ENCODE measurements around the gene HINT2.

HINT2 gene

DNA sequence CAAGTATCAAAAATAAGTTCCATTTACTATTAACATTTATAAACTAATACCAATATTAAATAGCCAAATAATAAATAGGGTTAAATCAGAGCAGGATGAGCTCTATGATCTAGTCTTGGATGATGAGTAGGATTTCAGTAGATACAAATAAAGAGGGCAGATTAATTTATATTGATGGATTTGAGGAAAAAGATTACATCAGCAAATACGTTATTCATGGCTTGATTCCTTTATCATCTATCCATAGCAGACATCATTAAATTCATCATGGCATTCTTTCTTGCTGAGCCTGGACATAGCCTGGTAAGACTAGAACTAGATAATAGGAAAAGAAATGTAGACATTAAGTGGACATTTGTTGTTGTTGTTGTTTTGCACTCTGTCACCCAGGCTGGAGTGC, 47.4 kb downstream of the HINT2 start:
- no peaks in the 10 kb centered on the region for H3K27me3 ChIP-seq (ENCODE audit: insufficient read depth, low read length, poor library complexity, severe bottlenecking)
- no peaks in the 10 kb centered on the region for H3K9me3 ChIP-seq (ENCODE audit: insufficient read depth, low read depth, low read length)
- H2AFZ ChIP-seq (ENCODE audit: low read length), result no peak overlapping the region
- peaks cover 44% of the 10 kb centered on the region; the same call in 1 of the 2 replicates for H3K79me2 ChIP-seq (ENCODE audit: insufficient read depth, low read length)
- H3F3A ChIP-seq (ENCODE audit: low read depth), result no peaks in the 10 kb centered on the region
- TF ChIP-seq, protein P1, sequence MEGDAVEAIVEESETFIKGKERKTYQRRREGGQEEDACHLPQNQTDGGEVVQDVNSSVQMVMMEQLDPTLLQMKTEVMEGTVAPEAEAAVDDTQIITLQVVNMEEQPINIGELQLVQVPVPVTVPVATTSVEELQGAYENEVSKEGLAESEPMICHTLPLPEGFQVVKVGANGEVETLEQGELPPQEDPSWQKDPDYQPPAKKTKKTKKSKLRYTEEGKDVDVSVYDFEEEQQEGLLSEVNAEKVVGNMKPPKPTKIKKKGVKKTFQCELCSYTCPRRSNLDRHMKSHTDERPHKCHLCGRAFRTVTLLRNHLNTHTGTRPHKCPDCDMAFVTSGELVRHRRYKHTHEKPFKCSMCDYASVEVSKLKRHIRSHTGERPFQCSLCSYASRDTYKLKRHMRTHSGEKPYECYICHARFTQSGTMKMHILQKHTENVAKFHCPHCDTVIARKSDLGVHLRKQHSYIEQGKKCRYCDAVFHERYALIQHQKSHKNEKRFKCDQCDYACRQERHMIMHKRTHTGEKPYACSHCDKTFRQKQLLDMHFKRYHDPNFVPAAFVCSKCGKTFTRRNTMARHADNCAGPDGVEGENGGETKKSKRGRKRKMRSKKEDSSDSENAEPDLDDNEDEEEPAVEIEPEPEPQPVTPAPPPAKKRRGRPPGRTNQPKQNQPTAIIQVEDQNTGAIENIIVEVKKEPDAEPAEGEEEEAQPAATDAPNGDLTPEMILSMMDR (conservative IDR thresholded peaks at IDR 0.05; ENCODE audit: low read length), result no peak
- no peak for TF ChIP-seq EZH2phosphoT487 (IDR thresholded peaks at IDR 0.05; ENCODE audit: borderline replicate concordance)
- no peak overlapping the region for H3K9ac ChIP-seq (ENCODE audit: low read depth, low read length, poor library complexity, severe bottlenecking)
- no peak overlapping the region for H3K4me2 ChIP-seq (ENCODE audit: low read depth, low read length, poor library complexity, severe bottlenecking)
- no peak overlapping the region for H3K4me3 ChIP-seq (ENCODE audit: low read length, poor library complexity, severe bottlenecking)
- H3K4me1 ChIP-seq (ENCODE audit: insufficient read depth, low read length, poor library complexity, severe bottlenecking), result no peaks in the 10 kb centered on the region
- peaks cover 9% of the 10 kb centered on the region for H4K20me1 ChIP-seq (ENCODE audit: insufficient read depth, low read length, poor library complexity, severe bottlenecking)
- H3K9me2 ChIP-seq (replicated peaks; ENCODE audit: low read depth, low read length), result no peaks in the 10 kb centered on the region
- H3K36me3 ChIP-seq (ENCODE audit: insufficient read depth, low read length), result no peaks in the 10 kb centered on the region

DNA sequence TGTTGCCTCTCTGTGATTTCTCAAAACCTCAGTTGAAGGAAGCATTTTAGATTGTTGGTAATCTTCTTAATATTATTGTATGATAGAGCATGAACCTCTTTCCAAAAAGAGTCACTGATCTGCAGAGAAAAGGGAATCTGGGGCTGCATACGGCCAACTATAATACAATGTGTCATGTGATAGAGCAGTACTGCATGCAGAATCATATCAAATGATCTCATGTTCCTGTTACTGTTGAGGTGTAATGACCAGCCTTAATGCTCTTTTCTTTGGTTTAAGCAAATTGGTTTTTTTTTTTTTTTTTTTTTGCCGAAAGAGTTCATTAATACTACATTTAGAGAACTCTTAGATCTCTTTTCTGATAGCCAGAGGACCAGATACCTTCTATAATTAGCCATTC, 47.8 kb downstream of the HINT2 start:
- Histone ChIP-seq H3K36me3 (ENCODE audit: insufficient read depth, low read length) (no peaks in the 10 kb centered on the region), H2AFZ (ENCODE audit: low read length) (no peak overlapping the region), H3K4me3 (ENCODE audit: low read length, poor library complexity, severe bottlenecking) (no peak overlapping the region), H3F3A (ENCODE audit: low read depth) (no peaks in the 10 kb centered on the region), H3K9me2 (replicated peaks; ENCODE audit: low read depth, low read length) (no peaks in the 10 kb centered on the region), H3K79me2 (ENCODE audit: insufficient read depth, low read length) (peaks cover 48% of the 10 kb centered on the region; the same call in 1 of the 2 replicates), H3K27me3 (ENCODE audit: insufficient read depth, low read length, poor library complexity, severe bottlenecking) (no peaks in the 10 kb centered on the region), H3K9ac (ENCODE audit: low read depth, low read length, poor library complexity, severe bottlenecking) (no peak overlapping the region), H3K9me3 (ENCODE audit: insufficient read depth, low read depth, low read length) (no peaks in the 10 kb centered on the region), H4K20me1 (ENCODE audit: insufficient read depth, low read length, poor library complexity, severe bottlenecking) (peaks cover 9% of the 10 kb centered on the region), H3K4me1 (ENCODE audit: insufficient read depth, low read length, poor library complexity, severe bottlenecking) (no peaks in the 10 kb centered on the region), H3K4me2 (ENCODE audit: low read depth, low read length, poor library complexity, severe bottlenecking) (no peak overlapping the region)
- TF ChIP-seq, protein P1 (conservative IDR thresholded peaks at IDR 0.05; ENCODE audit: low read length), result no peak
- no peak for TF ChIP-seq EZH2phosphoT487 (IDR thresholded peaks at IDR 0.05; ENCODE audit: borderline replicate concordance)

DNA sequence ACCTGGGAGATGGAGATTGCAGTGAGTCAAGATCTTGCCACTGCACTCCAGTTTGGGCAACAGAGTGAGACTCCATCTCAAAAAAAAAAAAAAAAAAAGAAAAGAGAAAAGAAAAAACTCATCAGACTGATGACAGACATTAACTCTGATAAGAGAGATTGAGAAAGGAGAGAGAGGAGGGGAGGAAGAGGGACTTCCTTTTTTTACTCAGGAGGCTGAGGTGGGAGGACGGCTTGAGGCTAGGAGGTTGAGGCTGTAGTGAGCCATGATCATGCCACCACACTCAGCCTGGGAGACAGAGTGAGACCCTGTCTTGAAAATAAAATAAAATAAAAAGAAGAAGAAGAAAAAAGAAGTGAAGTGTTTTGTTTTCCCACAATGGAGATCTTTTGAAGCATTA, 51.0 kb downstream of the HINT2 start:
- H3K27me3 ChIP-seq (ENCODE audit: insufficient read depth, low read length, poor library complexity, severe bottlenecking), result no peaks in the 10 kb centered on the region
- no peak overlapping the region for H2AFZ ChIP-seq (ENCODE audit: low read length)
- no peak overlapping the region for H3K4me3 ChIP-seq (ENCODE audit: low read length, poor library complexity, severe bottlenecking)
- no peak overlapping the region for H3K9ac ChIP-seq (ENCODE audit: low read depth, low read length, poor library complexity, severe bottlenecking)
- TF ChIP-seq EZH2phosphoT487 (IDR thresholded peaks at IDR 0.05; ENCODE audit: borderline replicate concordance), result no peak
- TF ChIP-seq, protein P1 (conservative IDR thresholded peaks at IDR 0.05; ENCODE audit: low read length), result no peak
- no peaks in the 10 kb centered on the region for H3K9me3 ChIP-seq (ENCODE audit: insufficient read depth, low read depth, low read length)
- H3F3A ChIP-seq (ENCODE audit: low read depth), result no peaks in the 10 kb centered on the region
- H3K9me2 ChIP-seq (replicated peaks; ENCODE audit: low read depth, low read length), result no peaks in the 10 kb centered on the region
- H3K4me1 ChIP-seq (ENCODE audit: insufficient read depth, low read length, poor library complexity, severe bottlenecking), result peaks cover 23% of the 10 kb centered on the region
- H3K4me2 ChIP-seq (ENCODE audit: low read depth, low read length, poor library complexity, severe bottlenecking), result no peak overlapping the region
- no peaks in the 10 kb centered on the region for H3K36me3 ChIP-seq (ENCODE audit: insufficient read depth, low read length)
- peaks cover 17% of the 10 kb centered on the region for H4K20me1 ChIP-seq (ENCODE audit: insufficient read depth, low read length, poor library complexity, severe bottlenecking)
- H3K79me2 ChIP-seq (ENCODE audit: insufficient read depth, low read length), result peaks cover 65% of the 10 kb centered on the region

Data from Loucy (cell line).